Measurements from ENCODE around the gene GLIPR2.

DNA sequence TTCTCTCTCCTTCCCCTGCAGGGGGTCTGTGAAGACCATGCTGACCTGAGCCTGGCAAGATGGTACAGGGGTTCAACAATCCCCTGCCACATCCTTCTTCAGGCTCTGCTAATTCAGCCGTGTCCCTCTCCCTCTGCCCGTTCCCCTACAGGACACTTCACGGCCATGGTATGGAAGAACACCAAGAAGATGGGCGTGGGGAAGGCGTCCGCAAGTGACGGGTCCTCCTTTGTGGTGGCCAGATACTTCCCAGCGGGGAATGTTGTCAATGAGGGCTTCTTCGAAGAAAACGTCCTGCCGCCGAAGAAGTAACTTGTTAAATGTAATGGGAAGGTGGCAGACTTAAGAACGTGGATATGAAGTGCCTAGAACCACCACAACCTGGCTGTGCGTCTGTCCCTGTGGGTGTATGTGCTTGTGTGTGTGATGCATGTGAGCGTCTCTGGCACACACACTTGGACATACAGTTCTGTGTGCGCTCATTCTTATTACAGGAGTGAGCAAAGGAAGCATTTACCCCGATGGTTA, 25.7 kb downstream of the GLIPR2 start:
- no peak for TF ChIP-seq CTCF (conservative IDR thresholded peaks at IDR 0.05; ENCODE audit: low read depth in 2 of 2)
- TF ChIP-seq, protein P1, sequence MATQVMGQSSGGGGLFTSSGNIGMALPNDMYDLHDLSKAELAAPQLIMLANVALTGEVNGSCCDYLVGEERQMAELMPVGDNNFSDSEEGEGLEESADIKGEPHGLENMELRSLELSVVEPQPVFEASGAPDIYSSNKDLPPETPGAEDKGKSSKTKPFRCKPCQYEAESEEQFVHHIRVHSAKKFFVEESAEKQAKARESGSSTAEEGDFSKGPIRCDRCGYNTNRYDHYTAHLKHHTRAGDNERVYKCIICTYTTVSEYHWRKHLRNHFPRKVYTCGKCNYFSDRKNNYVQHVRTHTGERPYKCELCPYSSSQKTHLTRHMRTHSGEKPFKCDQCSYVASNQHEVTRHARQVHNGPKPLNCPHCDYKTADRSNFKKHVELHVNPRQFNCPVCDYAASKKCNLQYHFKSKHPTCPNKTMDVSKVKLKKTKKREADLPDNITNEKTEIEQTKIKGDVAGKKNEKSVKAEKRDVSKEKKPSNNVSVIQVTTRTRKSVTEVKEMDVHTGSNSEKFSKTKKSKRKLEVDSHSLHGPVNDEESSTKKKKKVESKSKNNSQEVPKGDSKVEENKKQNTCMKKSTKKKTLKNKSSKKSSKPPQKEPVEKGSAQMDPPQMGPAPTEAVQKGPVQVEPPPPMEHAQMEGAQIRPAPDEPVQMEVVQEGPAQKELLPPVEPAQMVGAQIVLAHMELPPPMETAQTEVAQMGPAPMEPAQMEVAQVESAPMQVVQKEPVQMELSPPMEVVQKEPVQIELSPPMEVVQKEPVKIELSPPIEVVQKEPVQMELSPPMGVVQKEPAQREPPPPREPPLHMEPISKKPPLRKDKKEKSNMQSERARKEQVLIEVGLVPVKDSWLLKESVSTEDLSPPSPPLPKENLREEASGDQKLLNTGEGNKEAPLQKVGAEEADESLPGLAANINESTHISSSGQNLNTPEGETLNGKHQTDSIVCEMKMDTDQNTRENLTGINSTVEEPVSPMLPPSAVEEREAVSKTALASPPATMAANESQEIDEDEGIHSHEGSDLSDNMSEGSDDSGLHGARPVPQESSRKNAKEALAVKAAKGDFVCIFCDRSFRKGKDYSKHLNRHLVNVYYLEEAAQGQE (IDR thresholded peaks at IDR 0.05; ENCODE audit: unreplicated experiment): no peak
- TF ChIP-seq EZH2phosphoT487 (IDR thresholded peaks at IDR 0.05; ENCODE audit: unreplicated experiment): no peak
- TF ChIP-seq POLR2AphosphoS5 (IDR thresholded peaks at IDR 0.05; ENCODE audit: low read depth): no peak
- no peak for TF ChIP-seq CREB1 (CRISPR knock-in tag; IDR thresholded peaks at IDR 0.05; ENCODE audit: low read depth)
- no peak for TF ChIP-seq STAT1 (IDR thresholded peaks at IDR 0.05; ENCODE audit: unreplicated experiment)
- TF ChIP-seq EZH2 (IDR thresholded peaks at IDR 0.05; ENCODE audit: low read depth, unreplicated experiment): no peak
- TF ChIP-seq JUNB (IDR thresholded peaks at IDR 0.05; ENCODE audit: unreplicated experiment): no peak
- TF ChIP-seq ZNF331 (CRISPR knock-in tag; IDR thresholded peaks at IDR 0.05; ENCODE audit: low read depth): no peak
- no peak for TF ChIP-seq NANOG (IDR thresholded peaks at IDR 0.05; ENCODE audit: borderline replicate concordance)
- TF ChIP-seq, protein P2, sequence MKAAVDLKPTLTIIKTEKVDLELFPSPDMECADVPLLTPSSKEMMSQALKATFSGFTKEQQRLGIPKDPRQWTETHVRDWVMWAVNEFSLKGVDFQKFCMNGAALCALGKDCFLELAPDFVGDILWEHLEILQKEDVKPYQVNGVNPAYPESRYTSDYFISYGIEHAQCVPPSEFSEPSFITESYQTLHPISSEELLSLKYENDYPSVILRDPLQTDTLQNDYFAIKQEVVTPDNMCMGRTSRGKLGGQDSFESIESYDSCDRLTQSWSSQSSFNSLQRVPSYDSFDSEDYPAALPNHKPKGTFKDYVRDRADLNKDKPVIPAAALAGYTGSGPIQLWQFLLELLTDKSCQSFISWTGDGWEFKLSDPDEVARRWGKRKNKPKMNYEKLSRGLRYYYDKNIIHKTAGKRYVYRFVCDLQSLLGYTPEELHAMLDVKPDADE (IDR thresholded peaks at IDR 0.05): no peak
- TF ChIP-seq, protein P3, sequence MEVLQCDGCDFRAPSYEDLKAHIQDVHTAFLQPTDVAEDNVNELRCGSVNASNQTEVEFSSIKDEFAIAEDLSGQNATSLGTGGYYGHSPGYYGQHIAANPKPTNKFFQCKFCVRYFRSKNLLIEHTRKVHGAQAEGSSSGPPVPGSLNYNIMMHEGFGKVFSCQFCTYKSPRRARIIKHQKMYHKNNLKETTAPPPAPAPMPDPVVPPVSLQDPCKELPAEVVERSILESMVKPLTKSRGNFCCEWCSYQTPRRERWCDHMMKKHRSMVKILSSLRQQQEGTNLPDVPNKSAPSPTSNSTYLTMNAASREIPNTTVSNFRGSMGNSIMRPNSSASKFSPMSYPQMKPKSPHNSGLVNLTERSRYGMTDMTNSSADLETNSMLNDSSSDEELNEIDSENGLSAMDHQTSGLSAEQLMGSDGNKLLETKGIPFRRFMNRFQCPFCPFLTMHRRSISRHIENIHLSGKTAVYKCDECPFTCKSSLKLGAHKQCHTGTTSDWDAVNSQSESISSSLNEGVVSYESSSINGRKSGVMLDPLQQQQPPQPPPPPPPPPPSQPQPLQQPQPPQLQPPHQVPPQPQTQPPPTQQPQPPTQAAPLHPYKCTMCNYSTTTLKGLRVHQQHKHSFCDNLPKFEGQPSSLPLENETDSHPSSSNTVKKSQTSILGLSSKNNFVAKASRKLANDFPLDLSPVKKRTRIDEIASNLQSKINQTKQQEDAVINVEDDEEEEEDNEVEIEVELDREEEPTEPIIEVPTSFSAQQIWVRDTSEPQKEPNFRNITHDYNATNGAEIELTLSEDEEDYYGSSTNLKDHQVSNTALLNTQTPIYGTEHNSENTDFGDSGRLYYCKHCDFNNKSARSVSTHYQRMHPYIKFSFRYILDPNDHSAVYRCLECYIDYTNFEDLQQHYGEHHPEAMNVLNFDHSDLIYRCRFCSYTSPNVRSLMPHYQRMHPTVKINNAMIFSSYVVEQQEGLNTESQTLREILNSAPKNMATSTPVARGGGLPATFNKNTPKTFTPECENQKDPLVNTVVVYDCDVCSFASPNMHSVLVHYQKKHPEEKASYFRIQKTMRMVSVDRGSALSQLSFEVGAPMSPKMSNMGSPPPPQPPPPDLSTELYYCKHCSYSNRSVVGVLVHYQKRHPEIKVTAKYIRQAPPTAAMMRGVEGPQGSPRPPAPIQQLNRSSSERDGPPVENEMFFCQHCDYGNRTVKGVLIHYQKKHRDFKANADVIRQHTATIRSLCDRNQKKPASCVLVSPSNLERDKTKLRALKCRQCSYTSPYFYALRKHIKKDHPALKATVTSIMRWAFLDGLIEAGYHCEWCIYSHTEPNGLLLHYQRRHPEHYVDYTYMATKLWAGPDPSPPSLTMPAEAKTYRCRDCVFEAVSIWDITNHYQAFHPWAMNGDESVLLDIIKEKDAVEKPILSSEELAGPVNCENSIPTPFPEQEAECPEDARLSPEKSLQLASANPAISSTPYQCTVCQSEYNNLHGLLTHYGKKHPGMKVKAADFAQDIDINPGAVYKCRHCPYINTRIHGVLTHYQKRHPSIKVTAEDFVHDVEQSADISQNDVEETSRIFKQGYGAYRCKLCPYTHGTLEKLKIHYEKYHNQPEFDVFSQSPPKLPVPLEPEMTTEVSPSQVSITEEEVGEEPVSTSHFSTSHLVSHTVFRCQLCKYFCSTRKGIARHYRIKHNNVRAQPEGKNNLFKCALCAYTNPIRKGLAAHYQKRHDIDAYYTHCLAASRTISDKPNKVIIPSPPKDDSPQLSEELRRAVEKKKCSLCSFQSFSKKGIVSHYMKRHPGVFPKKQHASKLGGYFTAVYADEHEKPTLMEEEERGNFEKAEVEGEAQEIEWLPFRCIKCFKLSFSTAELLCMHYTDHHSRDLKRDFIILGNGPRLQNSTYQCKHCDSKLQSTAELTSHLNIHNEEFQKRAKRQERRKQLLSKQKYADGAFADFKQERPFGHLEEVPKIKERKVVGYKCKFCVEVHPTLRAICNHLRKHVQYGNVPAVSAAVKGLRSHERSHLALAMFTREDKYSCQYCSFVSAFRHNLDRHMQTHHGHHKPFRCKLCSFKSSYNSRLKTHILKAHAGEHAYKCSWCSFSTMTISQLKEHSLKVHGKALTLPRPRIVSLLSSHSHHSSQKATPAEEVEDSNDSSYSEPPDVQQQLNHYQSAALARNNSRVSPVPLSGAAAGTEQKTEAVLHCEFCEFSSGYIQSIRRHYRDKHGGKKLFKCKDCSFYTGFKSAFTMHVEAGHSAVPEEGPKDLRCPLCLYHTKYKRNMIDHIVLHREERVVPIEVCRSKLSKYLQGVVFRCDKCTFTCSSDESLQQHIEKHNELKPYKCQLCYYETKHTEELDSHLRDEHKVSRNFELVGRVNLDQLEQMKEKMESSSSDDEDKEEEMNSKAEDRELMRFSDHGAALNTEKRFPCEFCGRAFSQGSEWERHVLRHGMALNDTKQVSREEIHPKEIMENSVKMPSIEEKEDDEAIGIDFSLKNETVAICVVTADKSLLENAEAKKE (CRISPR knock-in tag; IDR thresholded peaks at IDR 0.05): 0 out of 2 replicates have a peak, but pooled peaks have one; percentile 20
- no peak for TF ChIP-seq ZNF114 (CRISPR knock-in tag; IDR thresholded peaks at IDR 0.05)

Measured in GM23338 (cell line).